ENCODE measurements around the gene MAP3K6. TPM values are rescaled to one million over a fixed set of nuclear protein-coding genes. Genes with fewer than 3 reads are reported as not detected.

MAP3K6 gene
- total and polyA plus RNA-seq, 2 donors, result 5.3 to 45.0 TPM

DNA sequence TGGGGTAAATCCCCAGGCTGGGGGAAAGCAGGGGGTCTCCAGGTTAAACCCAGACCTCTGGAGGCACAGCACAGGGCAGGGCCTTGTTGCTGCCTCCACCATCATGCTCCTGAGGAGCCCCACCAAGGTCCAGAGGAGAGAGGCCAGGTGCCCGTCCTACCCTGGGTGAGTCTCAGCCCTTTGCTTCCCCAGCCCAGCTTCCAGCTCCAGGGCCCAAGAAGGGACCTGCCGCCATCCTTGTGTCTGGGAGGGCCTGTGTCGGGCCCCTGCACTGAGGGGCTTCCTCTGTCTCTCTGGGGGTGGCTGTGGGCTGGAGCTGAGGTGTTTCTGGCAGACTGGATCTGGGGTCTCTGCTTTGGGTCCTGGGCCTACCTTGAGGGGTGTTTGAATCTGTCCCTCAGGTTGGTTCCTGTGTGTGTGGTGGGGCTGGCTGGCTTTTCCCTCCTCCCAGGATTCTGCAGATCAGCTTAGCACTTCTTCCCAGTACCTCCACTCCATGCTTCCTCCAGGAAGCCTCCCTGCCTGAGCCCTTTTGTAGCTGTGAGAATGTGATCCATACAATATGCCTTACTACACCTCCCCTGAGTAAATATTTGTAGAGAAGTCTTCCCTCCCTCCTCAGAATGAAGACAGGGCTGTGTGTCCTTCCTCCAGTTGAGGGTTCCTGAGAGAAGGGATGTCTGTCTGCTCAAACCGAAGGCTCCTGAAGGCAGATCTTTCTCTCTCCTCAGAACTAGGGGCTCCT, 31.8 kb upstream of the MAP3K6 start:
- Histone ChIP-seq H3K27ac (ENCODE audit: low read depth in 1 of 2, low read length in 1 of 2) (no peak overlapping the region), H3K4me1 (ENCODE audit: control insufficient read depth in 2 of 2, insufficient read depth in 2 of 2, low read length in 2 of 2) (peaks cover 17 to 50% of the 10 kb centered on the region in 2 donors), H3K9me3 (ENCODE audit: control insufficient read depth in 2 of 2, insufficient read depth in 1 of 2, low read length in 1 of 2) (peaks cover 0 to 3% of the 10 kb centered on the region in 2 donors), H3K27me3 (ENCODE audit: control insufficient read depth in 2 of 2, insufficient read depth in 1 of 2, low read length in 1 of 2) (no peaks in the 10 kb centered on the region), H3K4me3 (ENCODE audit: low read length in 2 of 2) (no peak overlapping the region), H3K36me3 (ENCODE audit: control insufficient read depth in 2 of 2, insufficient read depth in 2 of 2, low read length in 1 of 2) (no peaks in the 10 kb centered on the region)
- no peak for DNase-seq (ENCODE audit: low read depth in 6 of 9, low spot score in 9 of 9)
- WGBS, result 97% methylated on average over 4 of the region's 4 CpGs

- DNase-seq (ENCODE audit: low read depth in 6 of 9, low spot score in 9 of 9), result no peak
- Histone ChIP-seq H3K27ac (ENCODE audit: low read depth in 1 of 2, low read length in 1 of 2) (no peak overlapping the region), H3K4me1 (ENCODE audit: control insufficient read depth in 2 of 2, insufficient read depth in 2 of 2, low read length in 2 of 2) (peaks cover 11 to 48% of the 10 kb centered on the region in 2 donors), H3K4me3 (ENCODE audit: low read length in 2 of 2) (no peak overlapping the region), H3K36me3 (ENCODE audit: control insufficient read depth in 2 of 2, insufficient read depth in 2 of 2, low read length in 1 of 2) (no peaks in the 10 kb centered on the region), H3K9me3 (ENCODE audit: control insufficient read depth in 2 of 2, insufficient read depth in 1 of 2, low read length in 1 of 2) (peaks cover 0 to 3% of the 10 kb centered on the region in 2 donors), H3K27me3 (ENCODE audit: control insufficient read depth in 2 of 2, insufficient read depth in 1 of 2, low read length in 1 of 2) (peaks cover 0 to 7% of the 10 kb centered on the region in 2 donors)
- 89% methylated on average over 7 of the region's 7 CpGs for WGBS
Observed at GRCh38 chr1:27397749-27398148, 31.0 kb upstream of the MAP3K6 start.

- DNase-seq (ENCODE audit: low read depth in 6 of 9, low spot score in 9 of 9), result no peak
- H3K4me3 ChIP-seq (ENCODE audit: low read length in 2 of 2), result no peak overlapping the region
- H3K27me3 ChIP-seq (ENCODE audit: control insufficient read depth in 2 of 2, insufficient read depth in 1 of 2, low read length in 1 of 2), result peaks cover 0 to 11% of the 10 kb centered on the region in 2 donors
- H3K9me3 ChIP-seq (ENCODE audit: control insufficient read depth in 2 of 2, insufficient read depth in 1 of 2, low read length in 1 of 2), result peaks cover 0 to 3% of the 10 kb centered on the region in 2 donors
- no peaks in the 10 kb centered on the region for H3K36me3 ChIP-seq (ENCODE audit: control insufficient read depth in 2 of 2, insufficient read depth in 2 of 2, low read length in 1 of 2)
- peaks cover 10 to 46% of the 10 kb centered on the region in 2 donors for H3K4me1 ChIP-seq (ENCODE audit: control insufficient read depth in 2 of 2, insufficient read depth in 2 of 2, low read length in 2 of 2)
- no peak overlapping the region for H3K27ac ChIP-seq (ENCODE audit: low read depth in 1 of 2, low read length in 1 of 2)
- 96% methylated on average over 3 of the region's 3 CpGs for WGBS
Observed at GRCh38 chr1:27397110-27397509, 30.3 kb upstream of the MAP3K6 start.

DNA sequence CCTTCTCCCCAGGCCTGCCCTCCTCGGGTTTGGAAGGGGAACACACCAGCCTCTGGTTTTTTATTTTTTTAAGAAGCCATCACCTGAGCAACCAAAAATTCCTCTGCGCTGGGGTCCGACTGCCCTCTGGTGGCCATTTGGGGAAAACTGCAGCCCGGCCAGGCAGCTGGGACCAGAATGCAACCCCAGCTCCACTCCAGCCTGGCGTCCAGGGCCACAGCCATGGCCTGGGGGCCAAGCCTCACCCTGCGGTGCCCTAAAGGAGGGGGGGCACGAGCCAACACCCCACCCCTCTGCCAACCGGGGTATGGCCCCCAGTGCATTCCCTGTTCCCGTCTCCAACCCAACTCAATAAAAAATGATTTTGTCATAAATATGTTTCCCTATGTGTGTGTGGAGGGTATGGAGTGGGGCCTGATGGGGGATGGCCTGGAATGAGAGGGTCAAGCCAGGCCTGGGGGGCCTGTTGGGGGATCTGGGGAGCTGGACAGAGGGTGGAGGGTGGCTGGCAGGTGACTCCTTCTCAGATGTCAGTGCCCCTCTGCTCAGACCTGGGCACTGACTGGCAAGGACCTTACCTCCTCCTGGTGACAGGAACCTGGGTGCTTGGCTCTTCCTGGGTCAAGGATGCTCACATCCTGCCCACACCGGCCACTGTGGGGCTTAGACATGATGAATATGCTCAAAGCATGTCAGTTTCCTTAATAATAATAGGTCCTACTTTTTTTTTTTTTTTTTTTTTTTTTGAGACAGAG, 28.9 kb upstream of the MAP3K6 start:
- peaks cover 13 to 44% of the 10 kb centered on the region in 2 donors for H3K4me1 ChIP-seq (ENCODE audit: control insufficient read depth in 2 of 2, insufficient read depth in 2 of 2, low read length in 2 of 2)
- peak; percentile 39 to 84 (median 67) for DNase-seq (ENCODE audit: low read depth in 6 of 9, low spot score in 9 of 9)

GRCh38 chr1:27394925-27395324, 28.2 kb upstream of the MAP3K6 start:
- Histone ChIP-seq H3K9me3 (ENCODE audit: control insufficient read depth in 2 of 2, insufficient read depth in 1 of 2, low read length in 1 of 2) (peaks cover 1 to 7% of the 10 kb centered on the region in 2 donors), H3K36me3 (ENCODE audit: control insufficient read depth in 2 of 2, insufficient read depth in 2 of 2, low read length in 1 of 2) (no peaks in the 10 kb centered on the region), H3K27me3 (ENCODE audit: control insufficient read depth in 2 of 2, insufficient read depth in 1 of 2, low read length in 1 of 2) (peaks cover 9 to 27% of the 10 kb centered on the region in 2 donors), H3K4me3 (ENCODE audit: low read length in 2 of 2) (no peak overlapping the region), H3K27ac (ENCODE audit: low read depth in 1 of 2, low read length in 1 of 2) (no peak overlapping the region), H3K4me1 (ENCODE audit: control insufficient read depth in 2 of 2, insufficient read depth in 2 of 2, low read length in 2 of 2) (peaks cover 13 to 44% of the 10 kb centered on the region in 2 donors)
- 96% methylated on average over 1 of the region's 1 CpG for WGBS
- DNase-seq (ENCODE audit: low read depth in 6 of 9, low spot score in 9 of 9), result no peak

More for the DNA sequence above, 28.9 kb upstream of the MAP3K6 start:
- Histone ChIP-seq H3K4me3 (ENCODE audit: low read length in 2 of 2) (no peak overlapping the region), H3K27me3 (ENCODE audit: control insufficient read depth in 2 of 2, insufficient read depth in 1 of 2, low read length in 1 of 2) (peaks cover 7 to 26% of the 10 kb centered on the region in 2 donors), H3K27ac (ENCODE audit: low read depth in 1 of 2, low read length in 1 of 2) (no peak overlapping the region), H3K9me3 (ENCODE audit: control insufficient read depth in 2 of 2, insufficient read depth in 1 of 2, low read length in 1 of 2) (peaks cover 1 to 7% of the 10 kb centered on the region in 2 donors), H3K36me3 (ENCODE audit: control insufficient read depth in 2 of 2, insufficient read depth in 2 of 2, low read length in 1 of 2) (no peaks in the 10 kb centered on the region)
- 18% methylated on average over 10 of the region's 10 CpGs for WGBS

GRCh38 chr1:27394282-27394658, 27.5 kb upstream of the MAP3K6 start:
- Histone ChIP-seq H3K4me1 (ENCODE audit: control insufficient read depth in 2 of 2, insufficient read depth in 2 of 2, low read length in 2 of 2) (peaks cover 13 to 41% of the 10 kb centered on the region in 2 donors), H3K36me3 (ENCODE audit: control insufficient read depth in 2 of 2, insufficient read depth in 2 of 2, low read length in 1 of 2) (no peaks in the 10 kb centered on the region)
- DNase-seq (ENCODE audit: low read depth in 6 of 9, low spot score in 9 of 9), result no peak

GRCh38 chr1:27393641-27394281, 27.0 kb upstream of the MAP3K6 start:
- H3K4me3 ChIP-seq (ENCODE audit: low read length in 2 of 2), result no peak overlapping the region
- no peak overlapping the region for H3K27ac ChIP-seq (ENCODE audit: low read depth in 1 of 2, low read length in 1 of 2)
- WGBS, result 97% methylated on average over 18 of the region's 18 CpGs
- peaks cover 13 to 36% of the 10 kb centered on the region in 2 donors for H3K4me1 ChIP-seq (ENCODE audit: control insufficient read depth in 2 of 2, insufficient read depth in 2 of 2, low read length in 2 of 2)
- no peaks in the 10 kb centered on the region for H3K36me3 ChIP-seq (ENCODE audit: control insufficient read depth in 2 of 2, insufficient read depth in 2 of 2, low read length in 1 of 2)
- DNase-seq (ENCODE audit: low read depth in 6 of 9, low spot score in 9 of 9), result no peak
- peaks cover 1 to 7% of the 10 kb centered on the region in 2 donors for H3K9me3 ChIP-seq (ENCODE audit: control insufficient read depth in 2 of 2, insufficient read depth in 1 of 2, low read length in 1 of 2)
- peaks cover 9 to 27% of the 10 kb centered on the region in 2 donors for H3K27me3 ChIP-seq (ENCODE audit: control insufficient read depth in 2 of 2, insufficient read depth in 1 of 2, low read length in 1 of 2)

More at GRCh38 chr1:27394282-27394658, 27.5 kb upstream of the MAP3K6 start:
- 97% methylated on average over 9 of the region's 9 CpGs for WGBS
- H3K9me3 ChIP-seq (ENCODE audit: control insufficient read depth in 2 of 2, insufficient read depth in 1 of 2, low read length in 1 of 2), result peaks cover 1 to 7% of the 10 kb centered on the region in 2 donors
- H3K27me3 ChIP-seq (ENCODE audit: control insufficient read depth in 2 of 2, insufficient read depth in 1 of 2, low read length in 1 of 2), result peaks cover 9 to 27% of the 10 kb centered on the region in 2 donors
- no peak overlapping the region for H3K4me3 ChIP-seq (ENCODE audit: low read length in 2 of 2)
- no peak overlapping the region for H3K27ac ChIP-seq (ENCODE audit: low read depth in 1 of 2, low read length in 1 of 2)

GRCh38 chr1:27392778-27393635, 26.2 kb upstream of the MAP3K6 start:
- Histone ChIP-seq H3K27ac (ENCODE audit: low read depth in 1 of 2, low read length in 1 of 2) (no peak overlapping the region), H3K36me3 (ENCODE audit: control insufficient read depth in 2 of 2, insufficient read depth in 2 of 2, low read length in 1 of 2) (no peaks in the 10 kb centered on the region), H3K27me3 (ENCODE audit: control insufficient read depth in 2 of 2, insufficient read depth in 1 of 2, low read length in 1 of 2) (peaks cover 9 to 27% of the 10 kb centered on the region in 2 donors), H3K4me3 (ENCODE audit: low read length in 2 of 2) (peak overlapping the region; percentile 38 to 40), H3K9me3 (ENCODE audit: control insufficient read depth in 2 of 2, insufficient read depth in 1 of 2, low read length in 1 of 2) (peaks cover 1 to 7% of the 10 kb centered on the region in 2 donors), H3K4me1 (ENCODE audit: control insufficient read depth in 2 of 2, insufficient read depth in 2 of 2, low read length in 2 of 2) (peaks cover 13 to 32% of the 10 kb centered on the region in 2 donors)
- 43% methylated on average over 30 of the region's 30 CpGs for WGBS
- no peak for DNase-seq (ENCODE audit: low read depth in 6 of 9, low spot score in 9 of 9)
